RPMI7951 (cell line): ENCODE results near the gene RARA. TPM values are rescaled to one million over a fixed set of nuclear protein-coding genes. Genes with fewer than 3 reads are reported as not detected.

Experiments
- DNase-seq: peaks from one replicate; pipeline ENCODE4 v3.0.0-alpha.2; 2012; ENCODE audit warnings: low read depth
- total RNA-seq: library from RNA; depleted of rRNA; stranded (reverse); fragments of >200 nt; shearing (Covaris generic); gene quantifications from 2 replicates; pipeline ENCODE4 v1.2.3, GENCODE V29; 2014; rRNA removed

RARA gene
- 10.2 and 13.3 TPM in 2 replicates for total RNA-seq

GRCh38 chr17:40309031-40309948 is at the start of gene RARA:
TSS of gene RARA (plus strand) at chr17:40309180. CDS start at chr17:40331219, 22,039 bp downstream.
- DNase-seq, result no peak

- no peak for DNase-seq
Observed at GRCh38 chr17:40259505-40259904, 49.5 kb upstream of the RARA start.

DNA sequence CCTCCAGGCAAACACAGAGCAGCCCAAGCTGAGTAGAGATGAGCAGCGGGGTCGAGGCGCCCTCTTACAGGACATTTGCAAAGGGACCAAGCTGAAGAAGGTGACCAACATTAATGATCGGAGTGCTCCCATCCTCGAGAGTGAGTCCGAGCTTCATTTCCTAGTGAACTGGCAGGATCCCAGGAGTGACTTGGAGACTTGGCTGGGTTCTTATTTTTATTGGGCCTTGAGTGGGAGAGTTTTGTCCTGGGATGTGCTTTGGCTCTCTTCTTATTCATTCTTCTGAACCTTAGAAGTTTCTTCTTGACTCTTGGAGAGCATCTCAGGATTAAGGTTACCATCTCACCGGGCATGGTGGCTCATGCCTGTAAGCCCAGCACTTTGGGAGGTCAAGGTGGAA is 48.5 kb upstream of the RARA start:
- DNase-seq, result no peak

GRCh38 chr17:40264458-40265185 is 44.4 kb upstream of the RARA start:
- no peak for DNase-seq

GRCh38 chr17:40265337-40265736 is 43.6 kb upstream of the RARA start:
- no peak for DNase-seq

- no peak for DNase-seq
Observed at GRCh38 chr17:40266882-40267281, 42.1 kb upstream of the RARA start.

DNA sequence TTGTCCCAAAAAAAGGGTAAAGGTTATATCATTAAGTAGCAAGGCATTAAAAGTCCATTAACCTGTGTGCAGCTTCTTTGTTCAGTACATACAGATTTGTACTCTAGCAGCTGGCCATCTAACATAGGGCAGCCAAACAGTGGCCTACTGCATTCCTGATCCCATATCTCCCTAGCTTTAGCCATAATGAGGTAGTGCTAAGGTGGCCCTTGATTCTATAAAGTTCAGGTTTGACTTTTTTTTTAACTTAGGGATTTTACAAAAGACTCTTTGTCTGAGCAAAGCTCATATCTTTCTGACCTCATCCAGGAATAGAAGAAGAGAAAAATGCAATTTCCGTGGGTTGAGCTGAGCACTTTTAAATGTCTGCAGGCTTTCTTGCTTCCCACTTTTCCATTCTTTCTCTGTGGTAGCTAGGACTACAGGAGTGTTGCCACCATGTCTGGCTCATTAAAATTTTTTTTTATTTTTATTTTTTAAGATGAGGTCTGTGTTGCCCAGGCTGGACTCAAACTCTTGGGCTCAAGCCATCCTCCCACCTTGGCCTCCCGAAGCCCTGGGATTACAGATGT is 40.8 kb upstream of the RARA start:
- DNase-seq, result no peak

GRCh38 chr17:40278414-40278813 is 30.6 kb upstream of the RARA start:
- no peak for DNase-seq

DNA sequence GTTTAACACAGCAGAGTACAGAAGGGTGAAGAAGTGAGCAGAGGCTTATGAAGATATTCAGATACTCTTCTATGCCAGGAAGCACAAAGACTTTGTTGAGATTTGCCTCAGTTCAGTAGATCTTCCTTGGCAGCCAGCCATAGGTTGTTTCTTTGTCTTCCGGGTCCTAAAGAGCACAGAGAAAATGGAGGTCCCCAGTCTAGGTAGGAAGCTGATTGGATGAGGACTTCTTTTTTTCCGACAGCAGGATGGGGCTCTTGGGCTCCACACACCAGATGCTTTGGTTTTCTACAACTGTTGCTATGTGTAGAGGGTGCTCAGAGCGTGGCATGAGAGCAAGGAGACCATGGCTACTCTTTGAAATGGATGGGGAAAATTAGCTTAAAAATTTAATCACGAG is 29.6 kb upstream of the RARA start:
- no peak for DNase-seq

DNA sequence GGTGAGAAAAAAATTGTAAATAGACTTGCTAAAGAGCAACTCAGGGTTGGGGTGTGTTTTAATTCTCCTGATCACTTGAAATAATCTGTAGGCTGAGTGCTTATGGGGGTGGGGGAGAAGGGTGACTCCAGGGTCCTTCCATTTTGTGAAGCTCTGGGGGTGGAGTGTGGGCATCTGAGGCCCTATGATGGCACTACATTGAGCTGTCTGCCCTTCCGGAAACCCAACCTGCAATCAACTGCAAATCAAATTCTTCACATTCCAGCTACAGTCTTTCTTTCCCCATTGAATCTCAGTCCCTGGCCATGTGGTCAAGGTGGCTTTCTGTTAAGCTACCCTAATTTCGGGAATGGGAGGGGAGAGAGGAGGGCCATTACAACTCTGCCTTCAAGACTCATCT is 27.3 kb upstream of the RARA start:
- no peak for DNase-seq

DNA sequence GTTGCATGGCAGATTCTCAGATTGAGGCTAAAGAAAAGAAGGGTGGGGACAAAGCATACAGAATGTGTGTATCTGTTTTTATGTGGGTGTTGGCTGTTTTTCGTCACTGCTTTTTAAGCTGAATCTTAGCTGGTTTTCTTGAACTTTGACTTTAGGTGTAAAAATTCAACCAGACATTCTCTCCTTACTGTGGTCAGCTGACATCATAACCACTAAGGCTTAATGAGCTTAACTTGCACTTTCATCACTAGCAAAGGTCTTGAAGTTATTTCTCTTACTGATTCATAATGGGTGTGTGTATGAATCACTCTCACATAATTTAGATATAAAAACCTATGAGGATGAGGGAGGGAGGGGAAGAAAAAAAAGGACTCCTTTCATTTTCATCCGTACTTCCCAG is 25.3 kb upstream of the RARA start:
- DNase-seq, result peak; percentile 80

DNA sequence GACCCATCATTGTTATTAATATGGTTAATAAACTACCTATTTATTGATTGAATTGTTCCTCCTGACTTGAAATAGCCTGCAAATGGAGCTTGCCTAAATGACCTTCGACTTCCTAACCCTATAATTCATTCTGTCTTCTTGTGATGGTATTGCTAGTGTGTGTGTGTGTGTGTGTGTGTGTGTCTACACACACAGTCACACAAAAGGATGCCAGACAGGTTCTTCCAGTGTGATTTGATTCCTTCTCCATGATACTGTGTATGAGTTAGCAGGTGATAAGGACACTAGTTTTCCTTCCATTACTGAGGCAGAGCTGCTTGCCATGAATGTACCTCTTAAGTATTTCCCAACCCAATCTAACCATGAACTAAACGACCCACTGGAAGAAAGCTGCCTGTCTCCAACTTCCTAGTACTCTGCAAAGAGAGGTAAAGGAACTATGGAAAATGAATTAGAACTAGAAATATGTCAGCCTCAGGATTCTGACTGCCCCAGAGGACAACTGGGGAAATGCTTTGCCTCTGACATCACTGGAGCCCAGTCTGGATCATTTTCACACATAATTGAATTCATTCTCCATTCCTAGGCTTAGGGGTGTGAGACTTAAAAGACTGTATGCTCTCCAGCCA is 24.8 kb upstream of the RARA start:
- DNase-seq, result peak; percentile 47

DNA sequence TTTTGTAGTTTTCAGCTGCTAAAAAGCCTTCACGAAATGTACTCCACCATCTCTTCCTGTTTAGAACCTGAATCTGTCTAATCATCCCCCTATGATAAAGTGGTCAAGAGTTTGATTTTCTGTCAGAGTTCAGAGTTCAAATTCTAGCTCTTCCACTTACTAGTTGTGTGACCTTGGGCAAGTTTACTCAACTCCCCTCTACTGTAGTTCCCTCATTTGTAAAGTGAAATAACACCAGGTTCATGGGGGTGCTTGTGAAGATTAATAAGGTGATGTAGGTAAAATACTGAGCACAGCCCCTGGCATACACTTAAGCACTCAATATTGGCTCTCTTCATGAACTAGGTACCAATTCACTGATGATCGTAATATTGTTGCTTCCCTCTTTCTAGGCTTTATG is 22.5 kb upstream of the RARA start:
- DNase-seq, result no peak

DNA sequence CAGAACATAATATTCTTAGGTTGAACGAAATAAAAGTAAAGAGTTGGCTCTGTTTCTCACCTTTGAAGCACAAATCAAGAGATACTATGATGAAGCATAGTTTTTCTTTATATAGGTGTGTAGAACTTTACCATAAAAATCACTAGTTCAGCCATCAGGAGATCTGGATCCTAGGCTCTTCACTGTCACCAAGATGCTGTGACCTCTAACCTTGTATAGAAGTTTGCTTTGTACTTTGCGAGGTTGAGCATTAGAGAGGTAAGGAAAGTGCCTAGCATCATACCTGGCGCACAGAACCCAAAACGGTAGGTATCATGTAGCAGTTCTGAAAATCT is 21.9 kb upstream of the RARA start:
- no peak for DNase-seq

DNA sequence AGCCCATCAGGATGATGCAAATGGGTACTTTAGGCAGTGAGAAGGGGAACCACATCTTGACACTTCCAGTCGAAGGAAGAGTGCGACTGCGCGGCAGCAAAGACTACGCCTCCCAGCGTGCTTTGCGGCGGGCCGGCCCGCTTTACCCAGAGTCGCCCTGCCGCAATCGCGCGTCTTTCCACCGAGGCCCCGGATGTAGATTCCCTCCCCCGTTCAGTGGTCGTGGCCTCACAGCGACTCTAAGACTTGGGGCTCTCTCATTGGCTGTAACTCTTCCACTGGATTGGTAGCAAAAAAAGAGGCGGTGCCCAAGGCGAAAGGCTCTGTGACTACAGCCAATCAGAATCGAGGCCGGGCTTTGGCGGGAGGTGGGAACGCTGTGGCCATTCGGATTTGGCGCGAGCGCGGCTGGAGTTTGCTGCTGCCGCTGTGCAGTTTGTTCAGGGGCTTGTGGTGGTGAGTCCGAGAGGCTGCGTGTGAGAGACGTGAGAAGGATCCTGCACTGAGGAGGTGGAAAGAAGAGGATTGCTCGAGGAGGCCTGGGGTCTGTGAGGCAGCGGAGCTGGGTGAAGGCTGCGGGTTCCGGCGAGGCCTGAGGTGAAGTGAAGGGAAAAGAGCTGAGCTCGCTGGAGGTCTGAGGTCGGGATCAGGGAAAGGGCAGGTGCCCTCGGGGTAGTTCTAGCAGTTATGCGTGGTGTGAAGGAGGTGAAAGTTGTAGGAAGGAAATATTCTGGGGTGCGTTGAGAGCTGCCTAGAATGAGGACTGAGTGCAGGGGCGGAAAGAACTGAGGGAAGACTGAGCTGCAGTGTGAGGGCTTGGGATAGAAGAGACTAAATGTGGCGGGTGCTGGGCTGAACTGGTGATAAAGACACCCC is 21.2 kb upstream of the RARA start, which contains the start of gene CDC6:
CDC6 (plus strand) TSS at position 386 of the 876 bp plus-strand sequence. CDS start 1,542 bp downstream, outside the sequence.
- peak; percentile 99 for DNase-seq

DNA sequence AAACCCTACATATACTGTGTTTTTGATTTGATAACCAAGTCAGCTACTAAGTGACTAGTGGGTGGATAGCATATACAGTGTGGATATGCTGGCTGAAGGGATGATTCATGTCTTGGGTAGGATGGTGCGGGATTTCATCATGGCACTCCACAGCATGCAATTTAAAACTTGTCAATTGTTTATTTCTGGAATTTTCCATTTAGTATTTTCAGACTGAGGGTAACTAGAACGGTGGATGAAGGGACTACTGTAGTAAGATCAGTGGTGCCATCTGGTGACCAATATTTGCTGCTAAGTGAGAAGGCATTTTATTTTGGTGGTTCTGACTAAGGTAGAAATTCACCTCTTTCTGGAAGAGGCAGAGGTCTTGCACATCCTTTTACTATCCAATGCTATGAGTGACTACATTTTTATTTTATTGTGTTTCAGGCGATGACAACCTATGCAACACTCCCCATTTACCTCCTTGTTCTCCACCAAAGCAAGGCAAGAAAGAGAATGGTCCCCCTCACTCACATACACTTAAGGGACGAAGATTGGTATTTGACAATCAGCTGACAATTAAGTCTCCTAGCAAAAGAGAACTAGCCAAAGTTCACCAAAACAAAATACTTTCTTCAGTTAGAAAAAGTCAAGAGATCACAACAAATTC is 18.2 kb upstream of the RARA start:
- DNase-seq, result peak; percentile 82

DNA sequence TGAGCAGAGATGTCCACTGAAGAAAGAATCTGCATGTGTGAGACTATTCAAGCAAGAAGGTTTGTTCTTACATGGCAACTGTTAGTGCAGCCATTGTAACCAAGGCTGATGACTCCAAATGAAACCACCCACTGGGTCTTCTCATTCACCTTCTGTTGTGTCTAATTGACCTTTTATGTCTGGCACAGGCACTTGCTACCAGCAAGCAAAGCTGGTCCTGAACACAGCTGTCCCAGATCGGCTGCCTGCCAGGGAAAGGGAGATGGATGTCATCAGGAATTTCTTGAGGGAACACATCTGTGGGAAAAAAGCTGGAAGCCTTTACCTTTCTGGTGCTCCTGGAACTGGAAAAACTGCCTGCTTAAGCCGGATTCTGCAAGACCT is 17.7 kb upstream of the RARA start:
- DNase-seq, result no peak

DNA sequence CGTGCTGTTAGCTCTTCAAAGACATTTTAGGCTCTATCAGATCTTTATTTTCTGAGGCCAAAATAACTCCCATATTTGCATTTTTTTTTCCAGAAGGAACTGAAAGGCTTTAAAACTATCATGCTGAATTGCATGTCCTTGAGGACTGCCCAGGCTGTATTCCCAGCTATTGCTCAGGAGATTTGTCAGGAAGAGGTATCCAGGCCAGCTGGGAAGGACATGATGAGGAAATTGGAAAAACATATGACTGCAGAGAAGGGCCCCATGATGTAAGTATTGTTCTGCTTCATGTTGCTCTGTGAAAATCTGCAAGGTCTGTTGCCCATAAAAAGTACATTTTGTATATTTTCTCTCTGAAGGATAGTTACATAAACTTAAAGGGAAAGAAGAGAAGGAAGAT is 15.6 kb upstream of the RARA start:
- DNase-seq, result no peak

- DNase-seq, result no peak
Observed at GRCh38 chr17:40295488-40296436, 13.2 kb upstream of the RARA start.
